ENCODE measurements around the gene ZNF439.
A peak's percentile ranks its signal among the peaks of the same experiment; 100 is the strongest.
"Not testable (repeated sequence)": the region's sequence is repeated elsewhere in the genome, so short reads cannot be mapped to it uniquely, and the experiment has no call there.

The ZNF439 gene

GRCh38 chr19:11889901-11890300 lies 41.4 kb downstream of the ZNF439 start:
- not testable (repeated sequence) for H3K27me3 Mint-ChIP-seq, H3K9me3 Mint-ChIP-seq, H3K36me3 Mint-ChIP-seq, H3K27ac Mint-ChIP-seq
- peaks cover 20% of the 10 kb centered on the region for H3K4me1 Mint-ChIP-seq
- H3K4me3 Mint-ChIP-seq, result peak overlapping the region; percentile 1

GRCh38 chr19:11890634-11891033 lies 42.1 kb downstream of the ZNF439 start:
- peaks cover 20% of the 10 kb centered on the region for H3K4me1 Mint-ChIP-seq

DNA sequence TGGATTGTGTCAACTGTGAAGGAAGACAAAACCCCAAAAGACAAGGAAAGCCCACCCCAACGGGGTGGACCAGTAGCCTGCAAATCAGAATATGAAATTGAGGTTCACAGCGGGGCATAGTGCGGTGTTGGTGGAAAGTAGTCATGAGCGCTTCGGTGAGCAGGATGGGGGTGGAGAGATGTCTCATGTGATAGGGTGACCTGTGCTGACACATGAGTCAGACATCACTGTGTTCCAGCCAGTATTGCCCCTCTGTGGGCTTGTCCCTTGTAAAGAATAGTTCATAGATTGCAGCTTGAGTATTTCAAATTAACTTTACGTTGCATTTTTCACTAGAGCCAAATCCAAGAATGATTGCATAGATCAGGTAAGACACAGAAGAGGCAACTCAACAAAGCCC lies 46.3 kb downstream of the ZNF439 start:
- Mint-ChIP-seq H3K9me3 (peaks cover 6% of the 10 kb centered on the region), H3K4me3 (no peak overlapping the region), H3K27me3 (no peaks in the 10 kb centered on the region), H3K4me1 (no peaks in the 10 kb centered on the region), H3K27ac (no peak overlapping the region), H3K36me3 (peaks cover 24% of the 10 kb centered on the region)

More at GRCh38 chr19:11890634-11891033, 42.1 kb downstream of the ZNF439 start:
- Mint-ChIP-seq H3K9me3 (peaks cover 6% of the 10 kb centered on the region), H3K36me3 (peaks cover 12% of the 10 kb centered on the region), H3K27me3 (no peaks in the 10 kb centered on the region), H3K27ac (no peak overlapping the region), H3K4me3 (no peak overlapping the region)

DNA sequence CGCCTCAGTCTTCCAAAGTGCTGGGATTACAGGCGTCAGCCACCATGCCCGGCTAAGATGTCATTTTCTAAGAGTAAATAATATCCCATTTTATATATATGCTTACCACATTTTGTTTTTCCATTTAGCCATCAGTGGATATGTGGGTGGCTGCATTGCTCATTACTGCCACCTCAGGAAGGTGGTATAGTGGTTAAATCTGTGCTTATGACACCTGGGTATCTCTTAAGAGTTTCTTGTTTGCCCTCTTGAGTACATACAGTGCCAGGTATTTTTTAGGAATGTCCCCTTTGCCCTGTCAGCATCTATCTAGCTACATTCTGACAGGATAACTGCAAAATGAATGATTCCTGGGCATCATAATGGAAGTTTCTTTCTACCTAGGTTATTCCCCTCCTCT lies 53.7 kb downstream of the ZNF439 start:
- Mint-ChIP-seq H3K9me3 (peaks cover 7% of the 10 kb centered on the region), H3K4me3 (no peak overlapping the region), H3K27ac (no peak overlapping the region), H3K36me3 (peaks cover 50% of the 10 kb centered on the region), H3K27me3 (no peaks in the 10 kb centered on the region), H3K4me1 (no peaks in the 10 kb centered on the region)

DNA sequence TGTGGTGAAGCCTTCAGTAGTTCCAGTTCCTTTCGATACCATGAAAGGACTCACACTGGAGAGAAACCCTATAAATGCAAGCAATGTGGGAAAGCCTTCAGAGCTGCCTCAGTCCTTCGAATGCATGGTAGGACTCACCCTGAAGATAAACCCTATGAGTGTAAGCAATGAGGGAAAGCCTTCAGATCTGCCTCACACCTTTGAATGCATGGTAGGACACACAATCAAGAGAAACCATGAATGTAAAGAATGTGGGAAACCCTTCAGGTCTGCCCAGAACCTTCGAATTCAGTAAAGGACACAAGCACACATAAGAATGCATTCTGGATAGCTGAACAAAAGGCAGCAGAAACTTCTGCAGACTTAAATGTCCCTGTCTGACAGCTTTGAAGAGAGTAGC lies 57.4 kb downstream of the ZNF439 start:
- no peak overlapping the region for H3K4me3 Mint-ChIP-seq
- H3K27ac Mint-ChIP-seq, result no peak overlapping the region
- H3K4me1 Mint-ChIP-seq, result no peaks in the 10 kb centered on the region
- H3K36me3 Mint-ChIP-seq, result peaks cover 38% of the 10 kb centered on the region
- H3K27me3 Mint-ChIP-seq, result no peaks in the 10 kb centered on the region
- peaks cover 7% of the 10 kb centered on the region for H3K9me3 Mint-ChIP-seq

- not testable (repeated sequence) for H3K27me3 Mint-ChIP-seq, H3K36me3 Mint-ChIP-seq, H3K9me3 Mint-ChIP-seq, H3K4me3 Mint-ChIP-seq, H3K4me1 Mint-ChIP-seq
- H3K27ac Mint-ChIP-seq, result peak overlapping the region; percentile 24
Measured at GRCh38 chr19:11911937-11912336, 63.4 kb downstream of the ZNF439 start.

DNA sequence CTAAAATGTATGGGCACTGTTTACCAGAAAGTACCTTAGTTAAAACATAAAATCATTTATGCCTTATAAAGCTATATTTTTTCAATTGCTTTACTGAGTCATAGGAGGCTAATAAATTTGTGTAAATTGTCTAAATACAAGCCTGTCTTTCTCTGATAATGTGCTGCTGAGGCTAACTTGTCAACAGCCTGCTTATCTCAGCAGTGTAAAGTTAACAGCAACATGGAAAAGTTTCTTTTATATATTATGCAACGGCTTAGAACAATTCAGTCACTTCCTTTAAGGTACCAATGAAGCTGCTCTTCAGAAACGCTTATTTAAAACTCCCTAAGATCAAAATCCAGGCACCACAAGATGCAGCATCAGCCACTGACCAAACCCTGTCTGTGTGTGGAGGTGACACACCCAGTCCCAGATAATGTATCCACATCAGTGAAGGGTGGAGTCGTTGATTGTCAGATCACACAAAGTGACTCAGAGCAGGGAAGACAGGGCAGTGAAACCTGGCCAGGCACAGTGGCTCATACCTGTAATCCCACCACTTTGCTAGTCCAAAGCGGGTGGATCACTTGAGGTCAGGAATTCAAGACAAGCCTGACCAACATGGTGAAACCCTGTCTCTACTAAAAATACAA lies 66.0 kb downstream of the ZNF439 start:
- not testable (repeated sequence) for H3K27me3 Mint-ChIP-seq, H3K4me1 Mint-ChIP-seq, H3K9me3 Mint-ChIP-seq, H3K27ac Mint-ChIP-seq, H3K4me3 Mint-ChIP-seq, H3K36me3 Mint-ChIP-seq
